ENCODE results near the gene SARNP. TPM values are rescaled to one million over a fixed set of nuclear protein-coding genes. Genes with fewer than 3 reads are reported as not detected.
A peak's percentile ranks its signal among the peaks of the same experiment; 100 is the strongest.
"Not testable (repeated sequence)": the region's sequence is repeated elsewhere in the genome, so short reads cannot be mapped to it uniquely, and the experiment has no call there.

The SARNP gene
- 36.6 TPM for total RNA-seq

- peak; percentile 99 for DNase-seq (ENCODE audit: low spot score)
These were observed at the start of gene SARNP, which contains the start of gene ORMDL2 for GRCh38 chr12:55817345-55818139. TSS of gene SARNP (minus strand) at chr12:55817724. CDS start at chr12:55817701, 23 bp downstream. TSS of gene ORMDL2 (plus strand) at chr12:55818041. CDS start at chr12:55819000, 959 bp downstream.

- not testable (repeated sequence) for DNase-seq (ENCODE audit: low spot score)
These were observed 49.0 kb upstream of the SARNP start for GRCh38 chr12:55866454-55867004.

GRCh38 chr12:55865327-55865726 lies 47.8 kb upstream of the SARNP start:
- DNase-seq (ENCODE audit: low spot score) = no peak

GRCh38 chr12:55862931-55863330 lies 45.4 kb upstream of the SARNP start:
- not testable (repeated sequence) for DNase-seq (ENCODE audit: low spot score)

GRCh38 chr12:55862286-55862685 lies 44.8 kb upstream of the SARNP start:
- DNase-seq (ENCODE audit: low spot score) = no peak

- DNase-seq (ENCODE audit: low spot score) = no peak
These were observed 44.3 kb upstream of the SARNP start for GRCh38 chr12:55861871-55862270.

- DNase-seq (ENCODE audit: low spot score) = no peak
These were observed 43.9 kb upstream of the SARNP start for GRCh38 chr12:55861396-55861795.

GRCh38 chr12:55852740-55853139 lies 35.2 kb upstream of the SARNP start:
- no peak for DNase-seq (ENCODE audit: low spot score)

- DNase-seq (ENCODE audit: low spot score) = no peak
These were observed 33.4 kb upstream of the SARNP start for GRCh38 chr12:55850893-55851292.

GRCh38 chr12:55850401-55850800 lies 32.9 kb upstream of the SARNP start:
- DNase-seq (ENCODE audit: low spot score) = no peak

- DNase-seq (ENCODE audit: low spot score) = no peak
These were observed 32.3 kb upstream of the SARNP start for GRCh38 chr12:55849616-55850343.

GRCh38 chr12:55847603-55848291 lies 30.2 kb upstream of the SARNP start:
- peak; percentile 87 for DNase-seq (ENCODE audit: low spot score)

- DNase-seq (ENCODE audit: low spot score) = no peak
These were observed 29.5 kb upstream of the SARNP start for GRCh38 chr12:55847033-55847432.

GRCh38 chr12:55845785-55846496 lies 28.4 kb upstream of the SARNP start:
- no peak for DNase-seq (ENCODE audit: low spot score)

- DNase-seq (ENCODE audit: low spot score) = no peak
These were observed 27.8 kb upstream of the SARNP start for GRCh38 chr12:55845361-55845760.

- no peak for DNase-seq (ENCODE audit: low spot score)
These were observed 27.4 kb upstream of the SARNP start for GRCh38 chr12:55844961-55845360.

GRCh38 chr12:55843431-55843830 lies 25.9 kb upstream of the SARNP start:
- no peak for DNase-seq (ENCODE audit: low spot score)

GRCh38 chr12:55842681-55843429 lies 25.3 kb upstream of the SARNP start, which contains the start of gene MMP19:
TSS of gene MMP19 (minus strand) at chr12:55842936. CDS start at chr12:55842830, 106 bp downstream.
- no peak for DNase-seq (ENCODE audit: low spot score)

- no peak for DNase-seq (ENCODE audit: low spot score)
These were observed 23.2 kb upstream of the SARNP start for GRCh38 chr12:55840581-55841351.
